DMS 273 treated with DMSO at 0.1 percent for 48 hours (cell line): ENCODE results near the gene CTNND2.
"Not testable (repeated sequence)": the region's sequence is repeated elsewhere in the genome, so short reads cannot be mapped to it uniquely, and the experiment has no call there.

Source experiments
- DNase-seq: peaks from one replicate; lab custom pipeline; 2025; lab: John Stamatoyannopoulos, UW

Gene CTNND2

GRCh38 chr5:11084111-11084510 is 820.1 kb downstream of the CTNND2 start:
- DNase-seq, result no peak

GRCh38 chr5:11082404-11082945 is 821.8 kb downstream of the CTNND2 start:
- no peak for DNase-seq

GRCh38 chr5:11076945-11077613 is 827.2 kb downstream of the CTNND2 start:
- no peak for DNase-seq

GRCh38 chr5:11075035-11075805 is 829.0 kb downstream of the CTNND2 start:
- no peak for DNase-seq

- DNase-seq, result no peak
Measured at GRCh38 chr5:11072568-11072967, 831.7 kb downstream of the CTNND2 start.

- no peak for DNase-seq
Measured at GRCh38 chr5:11072076-11072475, 832.2 kb downstream of the CTNND2 start.

GRCh38 chr5:11069041-11069440 is 835.2 kb downstream of the CTNND2 start:
- no peak for DNase-seq

GRCh38 chr5:11065723-11066122 is 838.5 kb downstream of the CTNND2 start:
- DNase-seq, result not testable (repeated sequence)

- no peak for DNase-seq
Measured at GRCh38 chr5:11064763-11065450, 839.3 kb downstream of the CTNND2 start.

GRCh38 chr5:11062397-11062796 is 841.8 kb downstream of the CTNND2 start:
- DNase-seq, result no peak

- DNase-seq, result no peak
Measured at GRCh38 chr5:11056560-11056959, 847.7 kb downstream of the CTNND2 start.

GRCh38 chr5:11054014-11054413 is 850.2 kb downstream of the CTNND2 start:
- no peak for DNase-seq

GRCh38 chr5:11052871-11053270 is 851.4 kb downstream of the CTNND2 start:
- DNase-seq, result no peak

- DNase-seq, result peak; percentile 64
Measured at GRCh38 chr5:11050596-11051304, 853.5 kb downstream of the CTNND2 start.

GRCh38 chr5:11048760-11049159 is 855.5 kb downstream of the CTNND2 start:
- no peak for DNase-seq

- DNase-seq, result no peak
Measured at GRCh38 chr5:11047625-11048024, 856.6 kb downstream of the CTNND2 start.

- DNase-seq, result no peak
Measured at GRCh38 chr5:11047030-11047429, 857.2 kb downstream of the CTNND2 start.

GRCh38 chr5:11046160-11046559 is 858.1 kb downstream of the CTNND2 start:
- no peak for DNase-seq

- no peak for DNase-seq
Measured at GRCh38 chr5:11045411-11045810, 858.8 kb downstream of the CTNND2 start.

GRCh38 chr5:11044581-11044980 is 859.7 kb downstream of the CTNND2 start:
- DNase-seq, result no peak

- DNase-seq, result no peak
Measured at GRCh38 chr5:11043881-11044280, 860.4 kb downstream of the CTNND2 start.

- DNase-seq, result no peak
Measured at GRCh38 chr5:11040345-11040744, 863.9 kb downstream of the CTNND2 start.
